ENCODE data around the gene GIMAP1. TPM values are rescaled to one million over a fixed set of nuclear protein-coding genes. Genes with fewer than 3 reads are reported as not detected.

The GIMAP1 gene
- total RNA-seq, 1 donor from 2014 or later, result not detected

- Mint-ChIP-seq H3K4me1 (ENCODE audit: unreplicated experiment) (no peaks in the 10 kb centered on the region), H3K27ac (ENCODE audit: unreplicated experiment) (no peak overlapping the region), H3K9me3 (ENCODE audit: unreplicated experiment) (no peaks in the 10 kb centered on the region), H3K36me3 (ENCODE audit: unreplicated experiment) (no peaks in the 10 kb centered on the region), H3K27me3 (ENCODE audit: unreplicated experiment) (no peaks in the 10 kb centered on the region), H3K4me3 (ENCODE audit: unreplicated experiment) (no peak overlapping the region)
- DNase-seq (ENCODE audit: extremely low spot score, unreplicated experiment), result no peak
- no peak for TF ChIP-seq CTCF (IDR thresholded peaks at IDR 0.05)
Measured at GRCh38 chr7:150751702-150752101, 35.3 kb downstream of the GIMAP1 start.

- no peaks in the 10 kb centered on the region for H3K36me3 Mint-ChIP-seq (ENCODE audit: unreplicated experiment)
- no peaks in the 10 kb centered on the region for H3K27me3 Mint-ChIP-seq (ENCODE audit: unreplicated experiment)
- DNase-seq (ENCODE audit: extremely low spot score, unreplicated experiment), result no peak
Measured at GRCh38 chr7:150753239-150753638, 36.8 kb downstream of the GIMAP1 start.

GRCh38 chr7:150753826-150754603 is 37.6 kb downstream of the GIMAP1 start:
- no peaks in the 10 kb centered on the region for H3K27me3 Mint-ChIP-seq (ENCODE audit: unreplicated experiment)
- TF ChIP-seq CTCF (IDR thresholded peaks at IDR 0.05), result peak; percentile 20
- H3K4me1 Mint-ChIP-seq (ENCODE audit: unreplicated experiment), result no peaks in the 10 kb centered on the region
- no peaks in the 10 kb centered on the region for H3K9me3 Mint-ChIP-seq (ENCODE audit: unreplicated experiment)
- H3K27ac Mint-ChIP-seq (ENCODE audit: unreplicated experiment), result no peak overlapping the region
- DNase-seq (ENCODE audit: extremely low spot score, unreplicated experiment), result no peak
- no peaks in the 10 kb centered on the region for H3K36me3 Mint-ChIP-seq (ENCODE audit: unreplicated experiment)
- H3K4me3 Mint-ChIP-seq (ENCODE audit: unreplicated experiment), result no peak overlapping the region

More at GRCh38 chr7:150753239-150753638, 36.8 kb downstream of the GIMAP1 start:
- Mint-ChIP-seq H3K27ac (ENCODE audit: unreplicated experiment) (no peak overlapping the region), H3K9me3 (ENCODE audit: unreplicated experiment) (no peaks in the 10 kb centered on the region), H3K4me1 (ENCODE audit: unreplicated experiment) (no peaks in the 10 kb centered on the region), H3K4me3 (ENCODE audit: unreplicated experiment) (no peak overlapping the region)
- no peak for TF ChIP-seq CTCF (IDR thresholded peaks at IDR 0.05)

- Mint-ChIP-seq H3K27me3 (ENCODE audit: unreplicated experiment) (no peaks in the 10 kb centered on the region), H3K36me3 (ENCODE audit: unreplicated experiment) (no peaks in the 10 kb centered on the region), H3K27ac (ENCODE audit: unreplicated experiment) (no peak overlapping the region), H3K4me3 (ENCODE audit: unreplicated experiment) (no peak overlapping the region), H3K4me1 (ENCODE audit: unreplicated experiment) (no peaks in the 10 kb centered on the region), H3K9me3 (ENCODE audit: unreplicated experiment) (no peaks in the 10 kb centered on the region)
- no peak for TF ChIP-seq CTCF (IDR thresholded peaks at IDR 0.05)
- no peak for DNase-seq (ENCODE audit: extremely low spot score, unreplicated experiment)
Measured at GRCh38 chr7:150754951-150755350, 38.5 kb downstream of the GIMAP1 start.

- no peaks in the 10 kb centered on the region for H3K36me3 Mint-ChIP-seq (ENCODE audit: unreplicated experiment)
- no peaks in the 10 kb centered on the region for H3K27me3 Mint-ChIP-seq (ENCODE audit: unreplicated experiment)
- H3K27ac Mint-ChIP-seq (ENCODE audit: unreplicated experiment), result no peak overlapping the region
- no peaks in the 10 kb centered on the region for H3K9me3 Mint-ChIP-seq (ENCODE audit: unreplicated experiment)
- DNase-seq (ENCODE audit: extremely low spot score, unreplicated experiment), result no peak
- H3K4me1 Mint-ChIP-seq (ENCODE audit: unreplicated experiment), result no peaks in the 10 kb centered on the region
- no peak overlapping the region for H3K4me3 Mint-ChIP-seq (ENCODE audit: unreplicated experiment)
- no peak for TF ChIP-seq CTCF (IDR thresholded peaks at IDR 0.05)
Measured at GRCh38 chr7:150755473-150756099, 39.2 kb downstream of the GIMAP1 start.
